GM18526 (cell line): ENCODE results near the gene RENBP.

Source experiments
- POLR2A ChIP-seq: IDR thresholded peaks from 3 replicates; pipeline ENCODE4 v1.6.1; 2011; ENCODE audit not compliant: insufficient read length; ENCODE audit errors: extremely low read depth

Gene RENBP

GRCh38 chrX:153972368-153973126 is 28.1 kb upstream of the RENBP start, which contains the start of gene TMEM187:
TSS of gene TMEM187 (plus strand) at chrX:153972754. CDS start at chrX:153982063, 9,309 bp downstream.
- TF ChIP-seq POLR2A = peak; percentile 62

- peak; percentile 37 for TF ChIP-seq POLR2A
These were observed 27.3 kb upstream of the RENBP start, which contains the start of gene HCFC1 for GRCh38 chrX:153971450-153972367. TSS of gene HCFC1 (minus strand) at chrX:153971818. CDS start at chrX:153970840, 978 bp downstream.

GRCh38 chrX:153971124-153971449 is 26.6 kb upstream of the RENBP start:
- TF ChIP-seq POLR2A = peak; percentile 39

- no peak for TF ChIP-seq POLR2A
These were observed 26.1 kb upstream of the RENBP start for GRCh38 chrX:153970357-153971123.

GRCh38 chrX:153969904-153970356 is 25.5 kb upstream of the RENBP start:
- no peak for TF ChIP-seq POLR2A

- no peak for TF ChIP-seq POLR2A
These were observed 24.9 kb upstream of the RENBP start for GRCh38 chrX:153969125-153969903.

- no peak for TF ChIP-seq POLR2A
These were observed 24.3 kb upstream of the RENBP start for GRCh38 chrX:153968754-153969124.

GRCh38 chrX:153968255-153968654 is 23.8 kb upstream of the RENBP start:
- no peak for TF ChIP-seq POLR2A

GRCh38 chrX:153967536-153968224 is 23.2 kb upstream of the RENBP start:
- TF ChIP-seq POLR2A = no peak

- no peak for TF ChIP-seq POLR2A
These were observed 22.5 kb upstream of the RENBP start for GRCh38 chrX:153966841-153967535.

GRCh38 chrX:153966283-153966688 is 21.8 kb upstream of the RENBP start:
- TF ChIP-seq POLR2A = no peak

- no peak for TF ChIP-seq POLR2A
These were observed 21.0 kb upstream of the RENBP start for GRCh38 chrX:153965406-153965805.

GRCh38 chrX:153964105-153964504 is 19.7 kb upstream of the RENBP start:
- TF ChIP-seq POLR2A = no peak
